ENCODE measurements around the gene CCDC33. TPM values are rescaled to one million over a fixed set of nuclear protein-coding genes. Genes with fewer than 3 reads are reported as not detected.

The CCDC33 gene
- total and polyA plus RNA-seq, 10 of the 15 experiments (the other 5 are each of a cell fraction or from before 2014, with no cell fraction given): 0.57 to 5.8 (median 4.3) TPM

DNA sequence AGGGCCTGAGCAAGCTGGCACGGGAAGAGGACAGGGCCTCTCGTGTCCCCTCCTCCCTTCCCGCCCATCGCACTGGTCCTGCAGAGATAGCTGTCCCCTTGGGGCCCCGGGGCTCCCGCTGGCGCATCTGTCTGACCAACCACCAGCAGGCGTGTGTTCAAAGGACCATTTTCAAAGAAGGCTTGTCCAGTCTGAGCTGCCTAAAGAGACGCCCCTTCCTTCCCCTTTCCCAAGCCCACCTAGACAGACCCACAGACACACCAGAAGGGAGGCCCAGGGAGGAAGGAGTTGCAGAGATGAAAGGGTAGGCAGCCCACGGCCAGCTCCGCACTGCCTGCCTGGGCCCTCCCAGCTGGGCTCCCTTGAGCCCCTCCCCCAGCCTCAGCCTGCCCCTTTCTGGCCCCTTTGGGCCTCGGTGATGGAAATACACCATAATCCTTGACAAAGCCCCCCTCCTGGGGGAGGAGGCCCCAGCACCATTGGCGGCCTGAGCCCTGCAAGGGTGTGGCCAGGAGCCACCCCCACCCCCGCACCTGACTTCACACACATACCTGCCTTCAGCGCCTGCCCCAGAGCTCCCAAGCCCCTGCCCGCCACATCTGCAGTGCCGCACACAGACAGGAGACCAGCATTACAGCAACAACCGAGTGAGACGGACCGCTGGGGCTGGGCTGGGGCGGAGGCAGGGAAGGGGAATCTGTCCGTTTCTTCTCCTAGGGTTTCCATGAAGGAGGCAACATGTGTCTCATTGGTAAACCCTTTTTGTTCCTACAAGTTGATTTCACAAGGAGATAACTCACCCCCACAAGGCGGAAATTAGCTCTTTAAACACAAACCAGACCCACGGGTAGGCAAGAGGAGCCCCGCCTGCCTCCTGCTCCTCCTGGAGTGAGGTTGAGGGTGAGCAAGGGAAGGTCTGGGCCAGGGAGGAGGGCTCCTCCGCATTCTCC, 33.4 kb upstream of the CCDC33 start, which contains the start of gene STRA6:
TSS of gene STRA6 (minus strand) at position 336 of the 950 bp plus-strand sequence. CDS start 520 bp downstream, outside the sequence.
- Histone ChIP-seq H3K79me2 (ENCODE audit: control insufficient read depth, insufficient read depth, low read length) (no peaks in the 10 kb centered on the region), H3K27ac (ENCODE audit: control insufficient read depth, insufficient read depth) (no peak within 1 kb of the TSS), H3K36me3 (ENCODE audit: control insufficient read depth in 2 of 2, insufficient read depth in 2 of 2, low read length in 1 of 2) (no peaks in the 10 kb centered on the region), H3K4me3 (no peak within 1 kb of the TSS), H3K4me2 (ENCODE audit: control insufficient read depth, insufficient read depth) (no peak within 1 kb of the TSS; the same call in 1 of the 2 replicates), H4K20me1 (ENCODE audit: control insufficient read depth, insufficient read depth) (no peaks in the 10 kb centered on the region), H3K4me1 (ENCODE audit: control insufficient read depth, insufficient read depth, low read length) (peaks cover 19% of the 10 kb centered on the region), H3K9me3 (replicated peaks; ENCODE audit: control insufficient read depth, insufficient read depth, low read length) (no peaks in the 10 kb centered on the region), H3K9ac (ENCODE audit: control insufficient read depth, insufficient read depth, low read length) (no peak within 1 kb of the TSS), H2AFZ (ENCODE audit: control insufficient read depth, low read depth, low read length) (no peak within 1 kb of the TSS), H3K27me3 (replicated peaks in 1 of 2; ENCODE audit: control insufficient read depth in 2 of 2, insufficient read depth in 2 of 2, low read length in 1 of 2) (no peaks in the 10 kb centered on the region)
- in situ Hi-C loops (cut with MboI): no loop called here
- DNase-seq (ENCODE audit: low read depth, low spot score) (no peak), ATAC-seq (no peak), FAIRE-seq (peak; percentile 57)
- RAD21 ChIA-PET (ENCODE audit: unreplicated experiment): no interaction called here
- POLR2A ChIA-PET: interaction anchor here (0.6 to 0.7 kb wide), 2 partner anchors 10 to 1639 kb away, joined by 3 to 5 read pairs; no protein-coding TSS in a partner anchor
- TF ChIP-seq CTCF (IDR thresholded peaks at IDR 0.05 in 2 of 3, conservative IDR thresholded peaks at IDR 0.05 in 1 of 3; ENCODE audit: control insufficient read depth in 2 of 3, extremely low read depth in 1 of 3, insufficient read depth in 1 of 3, low read depth in 3 of 3, low read length in 3 of 3): no peak
- peak in 1 of 2 experiments; percentile 64; a peak in 1 of 3 replicates for TF ChIP-seq EGR1 (IDR thresholded peaks at IDR 0.05; ENCODE audit: borderline replicate concordance in 1 of 2, low read depth in 2 of 2, low read length in 2 of 2)
- TF ChIP-seq RAD21 (IDR thresholded peaks at IDR 0.05; ENCODE audit: insufficient read depth, low read depth, low read length): peak; percentile 44; the same call in 1 of the 2 replicates
- no peak for TF ChIP-seq ZBED1 (IDR thresholded peaks at IDR 0.05; ENCODE audit: borderline replicate concordance)
- intact Hi-C loops (cut with micrococcal nuclease; ENCODE audit: unreplicated experiment): no loop called here
- no TSS peak for BruUV-seq (replicated peaks)
- CTCF ChIA-PET: interaction anchor here (1.4 to 1.8 kb wide), 2 partner anchors 15 to 120 kb away, joined by 4 read pairs; no protein-coding TSS in a partner anchor
- WGBS (ENCODE audit: insufficient coverage, insufficient replicate concordance, low lambda C conversion rate, missing lambda C conversion rate): 76% methylated on average over 26 of the region's 26 CpGs
- SMC1A ChIA-PET (ENCODE audit: uncharacterized antibody, unreplicated experiment): interaction anchor here (0.5 to 0.6 kb wide), 3 partner anchors 38 to 384 kb away, joined by 3 read pairs; no protein-coding TSS in a partner anchor

All from GM12878 (cell line).